NOMO-1 (cell line): ENCODE data around the gene EMP2.
"Not testable (repeated sequence)": the region's sequence is repeated elsewhere in the genome, so short reads cannot be mapped to it uniquely, and the experiment has no call there.

ENCODE experiments used
- DNase-seq, 2 experiments: peaks; one replicate each; lab custom pipeline; 2025; ENCODE audit not compliant: unreplicated experiment in 2 of 2; lab: John Stamatoyannopoulos, UW

The EMP2 gene, protein sequence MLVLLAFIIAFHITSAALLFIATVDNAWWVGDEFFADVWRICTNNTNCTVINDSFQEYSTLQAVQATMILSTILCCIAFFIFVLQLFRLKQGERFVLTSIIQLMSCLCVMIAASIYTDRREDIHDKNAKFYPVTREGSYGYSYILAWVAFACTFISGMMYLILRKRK

DNA sequence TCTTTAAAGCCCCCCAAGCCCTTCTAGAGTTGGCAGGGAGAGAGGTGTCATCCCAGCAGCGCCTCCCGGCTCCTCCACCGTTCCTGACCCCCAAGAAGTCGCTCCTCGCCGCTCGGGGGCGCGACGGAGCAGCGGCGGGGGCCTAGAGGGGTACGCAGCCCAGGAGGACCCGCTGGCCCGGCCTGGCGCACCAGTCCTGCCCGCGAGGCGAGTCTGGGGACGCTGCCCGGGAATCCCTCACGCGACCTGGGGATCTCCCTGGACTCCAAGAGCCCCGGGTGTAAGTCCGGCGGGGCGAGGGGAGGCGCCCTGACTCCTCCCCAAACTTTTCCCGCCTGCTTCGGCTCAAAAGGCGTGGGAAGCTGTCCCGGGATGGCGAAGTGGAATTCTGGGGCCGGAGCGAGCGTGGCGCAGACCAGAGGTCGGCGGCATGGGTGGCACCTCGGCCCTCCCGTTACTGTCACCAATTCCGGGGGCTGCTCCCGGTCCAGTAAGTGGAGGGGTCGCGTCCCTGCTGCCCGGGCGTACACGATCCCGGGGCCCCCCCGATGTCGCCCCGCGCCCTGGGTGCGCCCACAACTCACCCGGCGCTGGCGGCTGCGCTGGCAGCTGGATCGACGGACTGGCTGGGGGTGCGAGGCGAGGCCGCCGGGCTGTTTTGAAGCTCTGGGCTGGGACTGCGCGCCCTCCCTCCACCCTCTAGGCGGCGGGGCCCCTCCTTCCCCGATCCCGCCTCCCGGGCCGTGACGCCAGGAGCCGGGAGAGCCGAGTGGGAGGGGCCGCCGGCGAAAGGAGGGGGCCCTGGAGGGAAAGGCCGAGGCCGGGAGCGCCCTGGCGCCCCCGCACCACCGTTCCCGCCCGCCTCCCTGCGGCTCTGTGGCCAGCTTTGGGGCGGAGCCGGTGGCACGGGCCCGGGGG lies at the start of gene EMP2:
TSS of gene EMP2 (minus strand) at position 634 of the 918 bp plus-strand sequence. CDS start 32,981 bp downstream, outside the sequence.
- no peak for DNase-seq

DNA sequence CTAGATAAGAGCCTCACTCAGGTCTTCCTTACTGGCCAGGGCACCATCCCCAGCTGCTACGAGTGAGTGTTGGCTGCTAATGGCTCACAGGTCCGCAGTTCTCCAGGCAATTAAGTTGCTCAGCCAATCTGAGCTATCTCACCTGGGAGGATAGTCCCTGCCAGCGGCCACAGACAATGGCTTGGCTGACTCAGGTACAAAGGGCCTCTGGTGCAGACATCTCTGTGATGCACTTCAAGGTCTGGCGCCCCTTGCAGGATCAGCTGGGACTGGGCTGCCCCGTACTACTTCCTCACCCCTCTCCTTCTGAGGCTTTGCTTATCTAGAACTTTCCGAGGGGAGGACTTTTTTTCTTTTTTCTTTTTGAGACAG lies 49.2 kb upstream of the EMP2 start:
- no peak for DNase-seq

DNA sequence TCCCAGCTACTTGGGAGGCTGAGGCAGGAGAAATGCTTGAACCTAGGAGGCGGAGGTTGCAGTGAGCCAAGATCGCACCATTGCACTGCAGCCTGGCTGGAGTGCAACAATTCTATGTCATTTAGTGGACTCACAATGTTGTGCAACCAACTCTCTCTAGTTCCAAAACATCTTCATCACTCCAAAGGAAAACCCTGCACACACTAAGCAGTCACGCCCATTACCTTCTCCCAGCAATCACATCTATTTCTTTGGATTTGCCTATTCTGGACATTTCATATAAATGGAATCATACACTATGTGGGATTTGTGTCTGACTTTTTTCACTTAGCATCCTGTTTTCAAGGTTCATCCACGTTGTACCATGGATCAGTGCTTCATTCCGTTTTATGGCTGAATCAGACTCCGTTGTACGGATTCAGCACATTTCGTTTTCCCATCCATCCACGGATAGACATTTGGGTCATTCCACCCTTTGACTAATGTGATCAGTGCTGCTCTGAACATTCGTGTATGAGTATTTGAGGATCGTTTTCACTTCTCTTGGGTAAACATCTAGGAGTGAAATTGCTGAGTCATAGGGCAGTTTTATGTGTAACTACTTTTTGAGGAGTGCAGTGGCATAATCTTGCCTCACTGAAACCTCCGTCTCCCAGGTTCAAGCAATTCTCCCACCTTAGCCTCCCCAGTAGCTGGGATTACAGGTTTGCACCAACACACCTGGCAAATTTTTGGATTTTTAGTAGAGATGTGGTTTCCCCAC lies 45.4 kb upstream of the EMP2 start:
- peak; percentile 18 to 79 for DNase-seq

DNA sequence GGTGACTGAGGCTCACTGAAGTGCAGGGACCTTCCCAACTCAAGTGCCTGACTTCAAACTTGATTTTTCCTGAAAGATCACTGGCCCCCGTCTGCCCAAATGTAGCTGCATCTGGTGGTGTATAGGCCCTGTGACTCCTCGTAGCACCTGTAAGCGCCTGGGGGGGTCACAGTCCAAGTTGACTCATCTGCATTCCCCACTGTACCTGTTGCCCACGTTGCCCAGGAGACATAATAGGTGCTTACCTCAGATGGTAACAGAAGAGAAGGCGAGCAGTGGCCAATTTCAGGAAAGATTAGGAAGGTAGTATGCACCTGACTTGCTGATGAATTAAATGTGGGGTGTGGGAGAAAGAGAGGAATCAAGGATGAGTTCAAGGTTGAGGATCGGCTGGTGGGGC lies 44.1 kb upstream of the EMP2 start:
- no peak for DNase-seq

DNA sequence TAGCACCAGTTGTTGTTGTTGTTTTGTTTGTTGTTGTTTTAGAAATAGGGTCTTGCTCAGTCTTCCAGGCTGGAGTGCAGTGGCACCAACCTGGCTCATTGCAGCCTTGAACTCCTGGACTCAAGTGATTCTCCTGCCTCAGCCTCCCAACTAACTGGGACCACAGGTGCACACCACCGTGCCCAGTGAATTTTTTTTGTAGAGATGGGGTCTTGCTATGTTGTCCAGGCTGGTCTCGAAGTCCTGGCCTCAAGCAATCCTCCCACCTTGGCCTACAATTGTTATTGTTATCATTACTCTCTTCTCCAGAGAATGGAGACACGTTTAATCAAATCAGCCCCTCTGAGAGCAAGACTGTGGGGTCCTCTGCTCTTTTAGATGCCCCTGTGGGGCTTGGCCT lies 42.7 kb upstream of the EMP2 start:
- no peak for DNase-seq

DNA sequence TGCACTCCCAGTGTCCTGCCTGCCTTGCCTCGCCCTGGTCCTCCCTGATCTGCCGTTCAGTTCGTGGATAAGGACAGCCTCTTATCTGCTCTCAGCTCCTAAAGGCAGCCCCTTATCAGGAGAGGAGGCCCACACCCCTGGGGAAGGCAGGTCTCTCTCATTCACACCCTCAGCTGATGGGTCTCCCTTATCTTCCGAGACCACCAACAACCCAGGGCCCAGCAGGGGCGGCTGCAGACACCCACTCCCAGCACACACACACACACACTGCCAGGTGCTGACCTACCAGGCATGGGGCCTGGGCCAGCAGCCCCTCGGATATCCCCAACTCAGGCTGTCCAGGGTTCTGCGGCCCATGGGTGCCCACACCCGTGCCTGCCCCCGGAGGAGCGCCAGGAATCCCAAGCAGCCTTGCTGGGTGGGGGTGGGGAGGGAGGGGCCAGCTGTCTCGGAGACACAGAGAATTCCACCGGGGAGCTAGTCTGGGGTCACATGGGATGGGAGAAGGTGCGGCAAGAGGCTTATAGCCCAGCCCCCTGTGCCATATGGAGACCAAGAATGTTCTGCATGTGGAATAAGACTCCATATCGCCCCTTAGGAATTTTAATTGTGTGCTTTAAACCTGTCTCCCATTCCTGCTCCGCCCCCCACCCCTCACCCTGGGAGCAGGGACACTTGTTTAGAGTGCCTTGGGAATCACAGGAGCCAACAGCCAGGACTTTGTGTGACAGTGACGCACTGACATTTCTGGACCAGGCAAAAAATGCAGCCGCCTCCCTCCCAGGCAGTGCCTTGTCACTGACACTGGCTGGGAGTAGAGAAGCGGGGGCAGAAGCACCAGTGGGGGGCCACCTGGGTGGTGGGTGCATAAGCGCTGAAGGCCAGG lies 41.9 kb upstream of the EMP2 start:
- DNase-seq: no peak

DNA sequence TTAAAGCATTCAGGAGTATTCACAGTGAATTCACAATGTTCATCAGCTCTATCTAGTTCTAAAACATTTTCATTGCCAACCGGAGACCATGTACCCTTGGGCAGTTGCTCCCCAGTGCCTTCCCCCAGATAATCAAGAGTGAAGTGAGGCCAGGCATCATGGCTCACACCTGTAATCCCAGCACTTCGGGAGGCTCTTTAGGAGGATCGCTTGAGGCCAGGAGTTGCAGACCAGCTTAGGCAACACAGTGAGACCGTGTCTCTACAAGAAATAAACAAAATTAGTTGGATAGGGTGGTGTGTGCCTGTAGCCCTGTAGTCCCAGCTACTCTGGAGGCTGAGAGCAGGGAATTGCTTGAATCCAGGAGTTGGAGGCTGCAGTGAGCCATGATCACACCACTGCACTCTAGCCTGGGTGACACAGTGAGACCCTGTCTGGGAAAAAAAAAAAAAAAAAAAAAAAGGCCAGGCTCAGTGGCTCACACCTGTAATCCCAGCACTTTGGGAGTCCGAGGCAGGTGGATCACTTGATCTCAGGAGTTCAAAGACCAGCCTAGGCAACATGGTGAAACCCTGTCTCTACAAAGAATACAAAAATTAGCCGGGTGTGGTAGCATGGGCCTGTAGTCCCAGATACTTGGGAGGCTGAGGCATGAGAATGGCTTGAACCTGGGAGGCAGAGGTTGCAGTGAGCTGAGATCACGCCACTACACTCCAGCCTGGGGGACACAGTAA lies 41.0 kb upstream of the EMP2 start:
- DNase-seq: not testable (repeated sequence)

DNA sequence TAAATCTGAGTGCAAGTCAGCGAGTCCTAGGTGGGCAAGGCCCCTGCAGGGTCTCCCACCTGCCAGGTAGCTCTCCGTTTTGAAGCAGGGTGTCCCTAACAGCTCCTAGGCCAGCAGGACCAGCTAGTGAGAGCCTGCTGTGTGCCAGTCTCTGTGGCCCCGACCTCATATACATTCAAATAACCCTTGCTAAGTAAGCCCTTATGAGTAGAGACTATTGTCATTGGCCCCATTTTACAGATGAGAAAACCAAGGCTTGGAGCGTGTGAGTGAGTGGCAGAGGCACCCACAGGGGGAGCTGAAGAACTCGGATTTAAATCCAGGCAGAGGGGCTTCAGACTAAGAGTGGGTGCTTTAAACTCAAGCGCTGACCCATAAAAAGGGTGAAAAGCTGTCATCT lies 39.7 kb upstream of the EMP2 start:
- DNase-seq: no peak

DNA sequence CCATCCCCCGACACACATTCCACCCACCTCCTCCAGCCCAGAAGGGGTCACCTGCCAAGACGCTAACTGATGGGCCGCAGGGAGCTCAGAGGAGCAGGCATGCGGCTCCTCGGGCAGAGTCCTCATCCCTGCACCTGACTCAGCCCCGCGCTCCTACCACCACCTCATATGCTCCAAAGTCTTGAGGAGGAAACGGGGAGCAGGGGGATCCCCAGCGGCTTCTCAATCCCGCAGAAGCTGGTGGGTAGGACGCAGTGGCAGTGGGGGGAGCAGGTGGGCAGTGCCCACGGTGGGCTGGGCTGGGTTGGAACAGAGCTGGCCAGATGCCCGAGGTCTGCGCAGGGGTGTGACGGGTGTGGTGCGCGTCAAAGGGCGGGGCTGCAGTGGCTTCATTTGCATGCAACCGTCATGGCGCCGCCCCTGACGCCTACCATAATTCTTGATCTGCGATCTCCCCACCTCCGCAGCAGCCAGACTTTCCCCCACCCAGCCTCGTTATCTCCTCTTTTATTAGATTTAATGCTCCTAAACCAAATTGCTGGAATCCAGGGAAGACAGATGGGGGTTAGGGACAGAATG lies 39.0 kb upstream of the EMP2 start:
- DNase-seq: peak; percentile 10 to 29

DNA sequence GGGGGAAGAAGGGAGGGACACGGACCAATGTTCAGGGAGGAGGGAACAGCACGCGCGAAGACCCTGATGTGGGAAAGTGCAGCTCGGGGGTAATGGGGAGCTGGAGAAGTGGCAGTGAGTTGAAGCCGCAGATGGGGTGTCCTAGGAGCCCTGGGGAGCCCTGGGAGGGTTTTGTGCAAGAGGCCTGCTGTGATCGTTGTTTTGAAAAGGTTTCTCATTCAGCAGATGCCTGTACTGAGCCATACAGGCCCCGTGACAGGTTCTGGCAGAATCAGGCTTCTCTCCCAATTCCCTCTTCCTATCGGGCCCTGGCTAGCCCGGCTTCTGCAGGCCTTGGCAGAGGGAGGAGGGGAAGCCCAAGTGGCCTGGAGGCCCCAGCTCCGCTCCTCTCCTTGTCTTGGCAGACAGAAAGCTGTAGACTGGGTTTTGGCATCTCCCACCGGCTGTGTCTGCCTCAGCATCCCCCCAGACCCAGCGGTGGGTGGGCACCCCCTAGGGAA lies 38.4 kb upstream of the EMP2 start:
- DNase-seq: no peak

DNA sequence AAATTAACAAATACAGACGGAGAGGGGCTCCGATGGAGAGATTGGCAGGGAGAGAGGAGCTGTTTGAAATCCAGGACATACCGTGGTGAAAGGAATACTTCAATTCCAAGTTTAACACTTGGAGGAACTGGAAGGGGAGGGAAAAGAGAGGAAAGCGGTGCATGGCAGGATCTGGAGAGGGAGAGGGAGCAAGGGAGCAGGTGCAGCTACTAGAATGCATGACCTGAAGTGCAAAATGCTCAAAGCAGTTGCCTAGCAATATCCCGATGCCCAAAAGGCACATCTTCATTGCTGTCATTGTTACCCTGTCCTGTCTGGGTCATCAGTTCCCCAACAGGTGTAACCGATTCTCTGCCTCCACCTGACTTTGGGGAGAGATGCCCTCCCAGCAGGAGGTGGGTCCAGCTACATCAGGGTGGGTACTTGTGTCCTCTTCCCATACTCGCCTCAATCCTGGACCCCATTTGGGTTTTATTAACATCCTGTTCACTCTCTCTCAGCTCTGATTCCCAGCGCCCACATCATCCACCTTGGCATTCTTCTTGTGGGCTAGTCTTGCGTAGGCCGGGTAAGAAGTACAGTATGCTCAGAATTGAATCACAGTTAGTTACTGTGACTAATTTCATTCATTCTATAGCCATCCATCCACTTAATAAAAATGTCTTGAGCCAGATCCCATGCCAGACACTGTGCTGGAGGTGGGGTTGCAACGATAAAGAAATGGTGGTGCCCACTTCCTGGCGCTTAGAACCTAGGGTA lies 37.4 kb upstream of the EMP2 start:
- no peak for DNase-seq

DNA sequence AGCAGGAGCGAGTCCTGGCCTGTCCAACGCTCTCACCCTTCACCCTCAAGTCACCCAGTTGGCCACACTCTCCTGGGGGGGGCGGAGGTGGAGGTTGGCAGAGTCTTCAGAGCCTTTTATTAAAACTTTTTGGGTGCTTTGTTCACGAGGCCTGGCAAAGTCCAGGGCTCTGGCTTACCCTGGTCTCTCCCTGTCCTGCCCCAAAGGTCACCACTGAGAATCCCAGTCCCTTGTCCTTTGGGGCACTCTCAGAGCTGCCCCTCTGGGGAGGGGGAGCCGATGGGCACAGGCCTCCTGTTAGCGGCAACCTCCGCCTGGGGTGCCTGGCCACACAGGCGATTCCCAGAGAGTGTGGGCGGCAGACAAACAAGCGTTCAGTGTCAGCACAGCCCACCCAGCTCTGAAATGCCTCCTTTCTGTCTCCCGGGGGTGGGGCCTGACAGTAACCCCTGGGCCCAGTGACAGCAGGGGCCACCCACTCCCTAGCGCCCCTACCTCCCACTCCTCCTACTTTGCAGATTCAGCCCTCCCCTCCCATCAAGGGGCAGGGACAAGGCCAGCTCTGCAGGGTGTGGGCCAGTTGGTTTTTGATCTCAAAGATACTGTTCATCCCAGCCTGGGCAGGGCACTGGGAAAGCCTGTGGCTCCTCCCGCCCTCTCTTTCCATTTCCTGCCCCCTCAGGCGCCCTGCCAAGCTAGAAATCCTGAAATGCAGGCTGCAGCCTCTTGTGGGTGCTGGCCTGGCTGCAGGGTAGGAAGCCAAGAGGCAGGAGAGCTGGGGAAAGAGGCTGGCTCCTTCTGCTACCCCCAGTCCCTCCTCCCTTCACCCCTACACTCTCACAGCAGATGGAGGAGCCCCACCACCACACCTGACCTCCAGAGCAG lies 36.6 kb upstream of the EMP2 start:
- DNase-seq: no peak

DNA sequence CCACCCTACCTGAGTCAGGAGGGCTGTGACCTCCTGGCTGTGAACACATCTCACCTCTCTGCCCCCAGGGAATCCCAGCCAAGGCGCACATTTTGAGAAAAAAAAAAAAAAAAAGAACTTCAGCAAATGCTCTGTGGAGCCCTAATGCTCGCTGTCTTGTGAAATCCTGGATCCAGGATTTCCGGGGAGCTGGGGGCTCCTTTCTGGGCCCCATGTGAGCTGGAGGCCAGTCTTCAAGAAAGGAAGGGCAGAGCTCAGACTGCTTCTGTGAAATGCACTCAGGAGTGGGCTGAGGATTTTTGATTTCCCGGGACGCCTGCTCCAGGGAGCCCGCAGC lies 36.0 kb upstream of the EMP2 start:
- no peak for DNase-seq

DNA sequence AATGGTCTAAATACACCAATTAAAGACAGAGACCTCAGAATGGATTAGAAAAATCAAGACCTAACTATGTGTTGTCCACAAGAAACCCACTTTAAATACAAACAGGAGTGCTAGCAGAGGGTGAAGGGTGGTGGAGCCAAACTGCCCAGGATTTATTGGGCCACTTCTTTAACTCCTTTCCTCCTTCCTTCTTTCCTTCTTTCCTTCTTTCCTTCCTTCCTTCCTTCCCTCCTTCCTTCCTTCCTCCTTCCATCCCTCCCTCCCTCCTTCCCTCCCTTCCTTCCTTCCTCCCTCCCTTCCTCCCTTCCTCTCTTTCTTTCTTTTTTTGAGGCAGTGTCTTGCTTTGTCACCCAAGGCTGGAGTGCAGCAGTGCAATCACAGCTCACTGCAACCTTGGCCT lies 34.3 kb upstream of the EMP2 start:
- no peak for DNase-seq

DNA sequence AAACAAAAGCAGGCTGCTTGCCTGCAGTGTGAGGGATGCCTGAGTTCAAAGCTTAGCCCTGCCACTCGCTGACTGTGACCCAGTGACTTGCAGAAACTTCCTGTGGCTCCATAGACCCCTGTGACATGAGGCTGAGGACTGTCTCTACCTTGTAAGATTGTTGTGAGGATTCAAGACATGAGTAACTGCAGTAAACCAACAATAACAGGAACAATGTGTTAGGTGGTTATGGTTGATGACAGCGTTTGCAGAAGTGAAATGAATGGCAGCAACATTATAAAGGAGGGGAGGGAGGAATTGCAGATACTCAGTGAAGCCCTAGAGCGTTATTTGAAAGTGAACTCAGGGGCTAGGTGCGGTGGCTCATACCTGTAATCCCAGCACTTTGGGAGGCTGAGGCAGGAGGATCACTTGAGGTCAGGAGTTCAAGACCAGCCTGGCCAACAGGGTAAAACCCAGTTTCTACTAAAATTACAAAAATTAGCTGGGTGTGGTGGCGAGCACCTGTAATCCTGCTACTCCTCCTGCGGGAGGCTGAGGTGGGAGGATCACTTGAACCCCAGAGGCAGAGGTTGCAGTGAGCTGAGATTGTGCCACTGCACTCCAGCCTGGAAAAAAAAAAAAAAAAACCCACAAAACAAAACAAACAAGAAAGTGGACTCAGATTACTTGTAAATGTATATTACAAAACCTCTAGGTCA lies 33.5 kb upstream of the EMP2 start:
- peak; percentile 66 to 93 for DNase-seq

DNA sequence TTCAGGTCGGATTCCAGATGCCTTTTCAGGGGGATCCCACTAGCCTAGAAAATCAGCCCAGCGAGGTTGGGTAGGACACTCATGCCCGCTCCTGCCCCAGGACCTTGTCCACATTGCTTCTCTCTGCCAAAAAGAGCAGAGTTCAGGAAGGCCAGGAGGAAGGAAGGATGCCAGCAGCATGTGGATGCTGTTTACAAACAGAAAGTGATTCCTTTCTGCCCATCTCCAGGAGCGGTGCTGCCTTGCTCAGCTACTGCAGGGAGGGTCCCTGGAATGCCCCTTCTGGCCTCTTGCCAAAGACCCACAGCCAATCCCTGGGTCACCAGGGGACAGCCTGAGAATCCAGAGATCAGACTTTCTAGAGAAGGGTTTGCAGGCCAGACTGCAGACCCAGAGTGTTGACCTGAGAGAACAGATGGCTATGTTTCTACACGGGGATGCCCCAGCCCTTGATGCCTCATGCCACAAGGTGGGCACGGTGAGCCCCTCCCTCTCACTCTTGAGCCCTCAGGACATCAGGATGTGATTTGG lies 32.3 kb upstream of the EMP2 start:
- no peak for DNase-seq

DNA sequence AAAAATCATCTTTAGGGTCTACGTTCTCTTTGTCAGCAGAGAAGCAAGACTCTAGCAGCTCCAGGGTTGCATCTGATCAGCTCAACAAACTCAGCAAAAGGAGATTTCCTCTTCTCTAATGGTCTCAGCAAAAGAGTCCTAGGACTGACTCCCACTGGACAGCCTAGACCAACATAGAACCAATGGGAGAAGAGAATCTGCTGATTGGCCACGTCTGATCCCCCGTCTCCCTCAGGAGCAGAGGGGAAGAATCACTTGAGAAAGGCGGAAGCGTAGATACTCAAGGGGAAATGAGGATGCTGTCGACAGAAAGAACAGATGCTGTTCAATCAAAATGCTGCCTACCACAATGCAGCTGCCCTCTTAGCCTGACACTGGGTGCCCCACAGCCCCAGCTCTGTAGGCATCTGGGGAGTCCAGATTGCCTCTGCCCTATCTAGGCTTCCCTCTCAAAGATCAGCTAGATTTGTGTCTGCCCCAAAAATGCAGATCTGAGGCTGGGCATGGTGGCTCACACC lies 31.5 kb upstream of the EMP2 start:
- DNase-seq: no peak
